ENCODE measurements around the gene CABLES1.

Gene CABLES1

GRCh38 chr18:23307567-23308295 lies 172.4 kb downstream of the CABLES1 start:
- in situ Hi-C loops (cut with HindIII; ENCODE audit: low sequenced_read_pairs), result no loop called here
- no peak overlapping the region for H3K4me3 ChIP-seq (ENCODE audit: low read depth, low read length)
- DNase-seq (ENCODE audit: low read depth), result no peak
- no peak for TF ChIP-seq CTCF (IDR thresholded peaks at IDR 0.05; ENCODE audit: low read depth, low read length, missing control alignments)

All from astrocyte of the cerebellum (primary cell).